Body of pancreas (tissue), 4 donors: Measurements from ENCODE around the gene AKAP13.

Experiments
- CTCF ChIP-seq, 7 experiments: fragments of 450-650 bp in 4 of 7; fragments of 200-600 bp in 3 of 7; sonication (generic) in 3 of 7; IDR thresholded peaks; one replicate each; pipeline ENCODE4 v1.5.1; 2016 to 2019; ENCODE audit warnings: antibody characterized with exemption in 7 of 7
- POLR2A ChIP-seq, 3 donors: fragments of 450-650 bp; IDR thresholded peaks; one replicate each; pipeline ENCODE4 v1.6.1; 2016; ENCODE audit warnings: antibody characterized with exemption in 3 of 3, mild to moderate bottlenecking in 2 of 3

GRCh38 chr15:85793641-85794597, 413.5 kb downstream of the AKAP13 start:
- TF ChIP-seq CTCF (IDR thresholded peaks at IDR 0.05), result no peak
- TF ChIP-seq POLR2A (IDR thresholded peaks at IDR 0.05), result no peak
